ENCODE measurements around the gene GRIPAP1. TPM values are rescaled to one million over a fixed set of nuclear protein-coding genes. Genes with fewer than 3 reads are reported as not detected.

Gene GRIPAP1
- polyA plus RNA-seq, 3 donors = 3.8 to 103 (median 10.7) TPM

DNA sequence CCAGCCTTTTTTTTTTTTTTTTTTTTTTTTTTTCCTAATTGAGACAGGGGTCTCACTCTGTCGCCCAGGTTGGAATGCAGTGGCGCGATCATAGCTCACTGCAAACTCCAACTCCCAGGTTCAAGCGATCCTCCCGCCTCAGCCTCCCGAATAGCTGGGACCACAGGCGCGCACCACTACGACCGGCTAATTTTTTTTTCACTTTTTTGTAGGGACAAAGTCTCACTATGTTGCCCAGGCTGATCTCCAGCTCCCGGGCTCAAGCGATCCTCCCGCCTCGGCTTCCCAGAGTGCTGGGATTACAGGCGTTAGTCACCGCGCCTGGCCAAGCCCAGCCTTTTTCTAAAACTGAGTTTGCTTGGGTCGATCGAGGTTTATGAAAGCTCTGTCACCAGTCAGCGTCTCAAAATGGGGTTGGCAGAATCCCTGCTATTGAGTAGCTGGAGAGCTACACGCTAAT, 43.4 kb downstream of the GRIPAP1 start:
- DNase-seq = peak in 2 of 3 donors; percentile 25 to 36
- 0% methylated on average over 11 of the region's 21 CpGs for WGBS (ENCODE audit: insufficient coverage)
- peak overlapping the region; percentile 97 to 100 for H3K27ac ChIP-seq (ENCODE audit: low read depth in 1 of 2, low read length in 2 of 2)
- Mint-ChIP-seq H3K27ac (peak overlapping the region; percentile 100), H3K27me3 (ENCODE audit: low read depth in 3 of 3) (peaks cover 0 to 10% (median 1%) of the 10 kb centered on the region in 3 donors), H3K36me3 (peaks cover 5 to 18% of the 10 kb centered on the region in 2 donors), H3K4me1 (peaks cover 46% of the 10 kb centered on the region), H3K9me3 (peaks cover 0 to 19% (median 0%) of the 10 kb centered on the region in 7 donors), H3K4me3 (peak overlapping the region; percentile 81 to 83)
- H3K36me3 ChIP-seq (replicated peaks in 1 of 2; ENCODE audit: control insufficient read depth in 1 of 2, insufficient read depth in 2 of 2, low read length in 2 of 2) = peaks cover 10 to 16% of the 10 kb centered on the region in 2 donors
- peaks cover 35% of the 10 kb centered on the region for H3K79me2 ChIP-seq (ENCODE audit: insufficient read depth, low read length)
- H3K9ac ChIP-seq (ENCODE audit: insufficient read depth, low read length, poor library complexity, severe bottlenecking) = peak overlapping the region; percentile 79
- peak overlapping the region; percentile 29 for H2AFZ ChIP-seq (ENCODE audit: insufficient read depth, low read depth, low read length, poor library complexity, severe bottlenecking)
- TF ChIP-seq, protein P1, sequence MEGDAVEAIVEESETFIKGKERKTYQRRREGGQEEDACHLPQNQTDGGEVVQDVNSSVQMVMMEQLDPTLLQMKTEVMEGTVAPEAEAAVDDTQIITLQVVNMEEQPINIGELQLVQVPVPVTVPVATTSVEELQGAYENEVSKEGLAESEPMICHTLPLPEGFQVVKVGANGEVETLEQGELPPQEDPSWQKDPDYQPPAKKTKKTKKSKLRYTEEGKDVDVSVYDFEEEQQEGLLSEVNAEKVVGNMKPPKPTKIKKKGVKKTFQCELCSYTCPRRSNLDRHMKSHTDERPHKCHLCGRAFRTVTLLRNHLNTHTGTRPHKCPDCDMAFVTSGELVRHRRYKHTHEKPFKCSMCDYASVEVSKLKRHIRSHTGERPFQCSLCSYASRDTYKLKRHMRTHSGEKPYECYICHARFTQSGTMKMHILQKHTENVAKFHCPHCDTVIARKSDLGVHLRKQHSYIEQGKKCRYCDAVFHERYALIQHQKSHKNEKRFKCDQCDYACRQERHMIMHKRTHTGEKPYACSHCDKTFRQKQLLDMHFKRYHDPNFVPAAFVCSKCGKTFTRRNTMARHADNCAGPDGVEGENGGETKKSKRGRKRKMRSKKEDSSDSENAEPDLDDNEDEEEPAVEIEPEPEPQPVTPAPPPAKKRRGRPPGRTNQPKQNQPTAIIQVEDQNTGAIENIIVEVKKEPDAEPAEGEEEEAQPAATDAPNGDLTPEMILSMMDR (IDR thresholded peaks at IDR 0.05) = no peak
- no peaks in the 10 kb centered on the region for H3K27me3 ChIP-seq (ENCODE audit: control insufficient read depth in 2 of 2, insufficient read depth in 2 of 2, low read length in 2 of 2)
- peak overlapping the region; percentile 44 to 78 (median 48) for H3K4me3 ChIP-seq (replicated peaks in 1 of 3; ENCODE audit: low read depth in 2 of 3, low read length in 3 of 3)
- H3K4me2 ChIP-seq (replicated peaks; ENCODE audit: extremely low read depth, low read length, poor library complexity, severe bottlenecking) = peak overlapping the region; percentile 75
- H3K9me3 ChIP-seq (replicated peaks in 1 of 2; ENCODE audit: control insufficient read depth in 1 of 2, insufficient read depth in 1 of 2, low read length in 2 of 2) = no peaks in the 10 kb centered on the region
- peaks cover 29% of the 10 kb centered on the region for H4K20me1 ChIP-seq (ENCODE audit: insufficient read depth, low read length)
- intact Hi-C loops (cut with micrococcal nuclease) = loop anchor here in 1 of 2 donors (5.0 kb wide), 2 partner anchors 41 to 84 kb away; partner anchors contain the start of genes PIM2 and TFE3
- H3K4me1 ChIP-seq (ENCODE audit: control insufficient read depth in 1 of 2, insufficient read depth in 2 of 2, low read length in 2 of 2) = peaks cover 43 to 50% of the 10 kb centered on the region in 2 donors

DNA sequence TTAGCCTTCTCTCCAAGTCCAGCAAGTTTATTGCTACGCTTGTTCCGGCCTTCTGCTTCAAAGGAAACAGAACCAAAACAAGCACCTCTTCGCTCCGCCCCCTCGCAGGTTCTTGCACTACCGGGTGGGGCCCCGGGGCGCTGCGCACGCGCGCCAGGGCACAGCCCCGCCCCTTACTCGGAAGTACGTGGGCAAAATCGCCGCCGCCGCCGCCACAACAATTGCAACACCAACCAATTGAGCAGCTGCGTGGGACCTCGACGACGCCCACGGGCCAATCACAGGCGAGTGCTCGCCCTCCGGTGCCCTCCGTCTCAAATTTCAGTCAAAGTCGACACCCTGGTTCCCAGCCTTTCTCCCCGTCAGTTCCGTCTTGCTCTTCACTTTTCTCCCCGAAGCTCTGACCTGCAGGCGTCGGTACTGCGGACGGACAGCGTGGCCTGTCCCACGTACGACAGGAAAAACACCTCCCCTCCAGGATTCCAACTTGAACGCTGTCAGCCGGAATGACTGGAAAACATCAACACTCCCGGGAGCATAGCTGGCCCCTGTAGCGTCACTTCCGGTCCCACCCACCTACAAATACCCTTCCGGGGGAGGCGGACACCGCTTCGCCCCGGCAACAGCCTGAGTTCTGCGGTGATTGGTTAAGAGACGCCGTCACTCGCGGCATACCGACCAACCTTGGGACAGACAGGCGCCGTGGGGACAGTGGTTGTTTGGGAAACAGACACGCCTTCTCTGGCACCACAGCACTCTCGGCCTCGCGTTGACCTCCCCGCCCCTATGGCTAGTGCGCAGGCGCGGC, 44.0 kb downstream of the GRIPAP1 start:
- H3K4me2 ChIP-seq (replicated peaks; ENCODE audit: extremely low read depth, low read length, poor library complexity, severe bottlenecking) = peak overlapping the region; percentile 75
- H3K4me3 Mint-ChIP-seq = peak overlapping the region; percentile 83 to 96

More for the DNA sequence above, 44.0 kb downstream of the GRIPAP1 start:
- peak overlapping the region; percentile 29 for H2AFZ ChIP-seq (ENCODE audit: insufficient read depth, low read depth, low read length, poor library complexity, severe bottlenecking)
- peak overlapping the region; percentile 79 for H3K9ac ChIP-seq (ENCODE audit: insufficient read depth, low read length, poor library complexity, severe bottlenecking)
- intact Hi-C loops (cut with micrococcal nuclease) = loop anchor here in 1 of 2 donors (5.0 kb wide), 2 partner anchors 41 to 84 kb away; partner anchors contain the start of genes PIM2 and TFE3
- peaks cover 0 to 8% (median 1%) of the 10 kb centered on the region in 3 donors for H3K27me3 Mint-ChIP-seq (ENCODE audit: low read depth in 3 of 3)
- DNase-seq = peak; percentile 93 to 98 (median 96)
- WGBS (ENCODE audit: insufficient coverage) = under 1% methylated on average over 45 of the region's 66 CpGs
- peaks cover 49 to 56% of the 10 kb centered on the region in 2 donors for H3K4me1 ChIP-seq (ENCODE audit: control insufficient read depth in 1 of 2, insufficient read depth in 2 of 2, low read length in 2 of 2)
- no peaks in the 10 kb centered on the region for H3K27me3 ChIP-seq (ENCODE audit: control insufficient read depth in 2 of 2, insufficient read depth in 2 of 2, low read length in 2 of 2)
- H3K4me3 ChIP-seq (replicated peaks in 1 of 3; ENCODE audit: low read depth in 2 of 3, low read length in 3 of 3) = peak overlapping the region; percentile 44 to 78 (median 48)
- H3K27ac ChIP-seq (ENCODE audit: low read depth in 1 of 2, low read length in 2 of 2) = peak overlapping the region; percentile 97 to 100
- H3K79me2 ChIP-seq (ENCODE audit: insufficient read depth, low read length) = peaks cover 42% of the 10 kb centered on the region
- H3K36me3 Mint-ChIP-seq = peaks cover 5 to 21% of the 10 kb centered on the region in 2 donors
- H3K36me3 ChIP-seq (replicated peaks in 1 of 2; ENCODE audit: control insufficient read depth in 1 of 2, insufficient read depth in 2 of 2, low read length in 2 of 2) = peaks cover 10 to 16% of the 10 kb centered on the region in 2 donors
- H3K9me3 ChIP-seq (replicated peaks in 1 of 2; ENCODE audit: control insufficient read depth in 1 of 2, insufficient read depth in 1 of 2, low read length in 2 of 2) = no peaks in the 10 kb centered on the region
- peaks cover 52% of the 10 kb centered on the region for H3K4me1 Mint-ChIP-seq
- H3K27ac Mint-ChIP-seq = peak overlapping the region; percentile 100
- H4K20me1 ChIP-seq (ENCODE audit: insufficient read depth, low read length) = peaks cover 35% of the 10 kb centered on the region
- peaks cover 0 to 19% (median 0%) of the 10 kb centered on the region in 7 donors for H3K9me3 Mint-ChIP-seq
- TF ChIP-seq, protein P1 (IDR thresholded peaks at IDR 0.05) = no peak
